Thyroid gland (tissue), 4 donors: Measurements from ENCODE around the gene MTFP1. TPM values are rescaled to one million over a fixed set of nuclear protein-coding genes. Genes with fewer than 3 reads are reported as not detected.

Experiments used
- DNase-seq, 2 donors: peaks; one replicate each; pipeline ENCODE4 v3.0.0-alpha.2; 2019
- H3K27ac ChIP-seq, 3 donors: fragments of 200-600 bp; sonication (generic); 1 replicate in 2 of 3; 2 replicates in 1 of 3; pipeline ENCODE4 v1.5.1; 2016 to 2019; ENCODE audit warnings: mild to moderate bottlenecking in 1 of 3, moderate library complexity in 1 of 3
- H3K27me3 ChIP-seq: fragments of 200-600 bp; sonication (generic); one replicate; pipeline ENCODE4 v1.5.1; 2019
- H3K36me3 ChIP-seq, 2 donors: fragments of 200-600 bp; sonication (generic); one replicate each; pipeline ENCODE4 v1.5.1; 2016 to 2019
- H3K4me1 ChIP-seq, 2 donors: fragments of 200-600 bp; sonication (generic); one replicate each; pipeline ENCODE4 v1.5.1; 2017 to 2019
- H3K4me3 ChIP-seq, 3 donors: fragments of 200-600 bp; sonication (generic); replicated peaks in 1 of 3; 1 replicate in 2 of 3; 2 replicates in 1 of 3; pipeline ENCODE4 v1.5.1; 2016; ENCODE audit warnings: mild to moderate bottlenecking in 1 of 3
- H3K9me3 ChIP-seq: fragments of 200-600 bp; sonication (generic); one replicate; pipeline ENCODE4 v1.5.1; 2017
- CTCF ChIP-seq, 6 experiments: fragments of 200-600 bp in 3 of 6; fragments of 450-650 bp in 3 of 6; sonication (generic) in 3 of 6; IDR thresholded peaks; one replicate each; pipeline ENCODE4 v1.5.1; 2016 to 2019; ENCODE audit warnings: antibody characterized with exemption in 6 of 6, mild to moderate bottlenecking in 2 of 6, inconsistent platforms in 1 of 6, moderate library complexity in 1 of 6
- POLR2A ChIP-seq, 2 donors: fragments of 450-650 bp; IDR thresholded peaks; one replicate each; pipeline ENCODE4 v1.6.1; 2017; ENCODE audit warnings: antibody characterized with exemption in 2 of 2, mild to moderate bottlenecking in 2 of 2, moderate library complexity in 1 of 2
- whole genome bisulfite sequencing, 2 donors: methylation state at CpG; one replicate each; pipeline ENCODE4 v1.1.5; 2017; 5-methylcytosine and 5-hydroxymethylcytosine counted together
- intact Hi-C: fragments of 100-400 bp; cut with DNase I; formaldehyde crosslinking; loops from one replicate; pipeline ENCODE4 v1.15.1; 2023
- total RNA-seq, 4 donors: library from RNA; depleted of rRNA; stranded (reverse); fragments of >200 nt; gene quantifications; one replicate each; pipeline ENCODE4 v1.2.3, GENCODE V29; 2016

Gene MTFP1
- total RNA-seq, 4 donors from 2014 or later: 5.8 to 25.7 (median 14.4) TPM

- DNase-seq: peak in 1 of 2 donors; percentile 14
- no peaks in the 10 kb centered on the region for H3K9me3 ChIP-seq
- peak overlapping the region; percentile 36 to 82 (median 62) for H3K4me3 ChIP-seq
- no peak for TF ChIP-seq POLR2A (IDR thresholded peaks at IDR 0.05)
- TF ChIP-seq CTCF (IDR thresholded peaks at IDR 0.05): no peak
- intact Hi-C loops: loop anchor here (5.0 kb wide), 1 partner anchor 33 kb away; no protein-coding TSS in a partner anchor
- WGBS, 2 donors: 9% methylated on average over 9 of the region's 9 CpGs
- H3K4me1 ChIP-seq: peaks cover 26 to 47% of the 10 kb centered on the region in 2 donors
- peak overlapping the region; percentile 71 to 86 (median 78) for H3K27ac ChIP-seq
- no peaks in the 10 kb centered on the region for H3K36me3 ChIP-seq
- no peaks in the 10 kb centered on the region for H3K27me3 ChIP-seq
Observed at GRCh38 chr22:30425327-30425615, 297 bp upstream of the MTFP1 start.

GRCh38 chr22:30426388-30427353 lies 1.1 kb downstream of the MTFP1 start:
- 48 to 57% methylated on average over 19 to 28 of the region's 29 CpGs for WGBS, 2 donors
- Histone ChIP-seq H3K27ac (peak overlapping the region; percentile 71 to 86 (median 78)), H3K4me3 (peak overlapping the region in 2 of 3 donors; percentile 62 to 82), H3K9me3 (no peaks in the 10 kb centered on the region), H3K27me3 (no peaks in the 10 kb centered on the region), H3K4me1 (peaks cover 25 to 38% of the 10 kb centered on the region in 2 donors), H3K36me3 (no peaks in the 10 kb centered on the region)
- intact Hi-C loops: loop anchor here (5.0 kb wide), 1 partner anchor 34 kb away; no protein-coding TSS in a partner anchor
- TF ChIP-seq CTCF (IDR thresholded peaks at IDR 0.05) (peak in 4 of 6 experiments; percentile 73 to 81 (median 79)), POLR2A (IDR thresholded peaks at IDR 0.05) (peak in 1 of 2 donors; percentile 19)
- peak; percentile 90 to 92 for DNase-seq

GRCh38 chr22:30427871-30428270 lies 2.3 kb downstream of the MTFP1 start:
- H3K4me1 ChIP-seq: peaks cover 13 to 26% of the 10 kb centered on the region in 2 donors
- no peaks in the 10 kb centered on the region for H3K9me3 ChIP-seq
- 94 to 100% methylated on average over 1 of the region's 1 CpG for WGBS, 2 donors
- TF ChIP-seq CTCF (IDR thresholded peaks at IDR 0.05) (no peak), POLR2A (IDR thresholded peaks at IDR 0.05) (no peak)
- no peaks in the 10 kb centered on the region for H3K36me3 ChIP-seq
- no peak overlapping the region for H3K27ac ChIP-seq
- H3K27me3 ChIP-seq: no peaks in the 10 kb centered on the region
- DNase-seq: no peak
- intact Hi-C loops: loop anchor here (5.0 kb wide), 1 partner anchor 36 kb away; no protein-coding TSS in a partner anchor
- no peak overlapping the region for H3K4me3 ChIP-seq

GRCh38 chr22:30429887-30430286 lies 4.3 kb downstream of the MTFP1 start:
- Histone ChIP-seq H3K27ac (no peak overlapping the region), H3K4me1 (peaks cover 5 to 16% of the 10 kb centered on the region in 2 donors), H3K9me3 (no peaks in the 10 kb centered on the region), H3K4me3 (no peak overlapping the region), H3K36me3 (no peaks in the 10 kb centered on the region), H3K27me3 (no peaks in the 10 kb centered on the region)
- intact Hi-C loops: loop anchor here (5.0 kb wide), 1 partner anchor 38 kb away; no protein-coding TSS in a partner anchor
- DNase-seq: no peak
- 51% methylated on average over 4 of the region's 4 CpGs for WGBS, 2 donors
- TF ChIP-seq POLR2A (IDR thresholded peaks at IDR 0.05): no peak
- no peak for TF ChIP-seq CTCF (IDR thresholded peaks at IDR 0.05)

- TF ChIP-seq POLR2A (IDR thresholded peaks at IDR 0.05) (no peak), CTCF (IDR thresholded peaks at IDR 0.05) (no peak)
- no peak for DNase-seq
- intact Hi-C loops: no loop called here
- no peaks in the 10 kb centered on the region for H3K27me3 ChIP-seq
- 82 to 86% methylated on average over 4 of the region's 4 CpGs for WGBS, 2 donors
- no peak overlapping the region for H3K27ac ChIP-seq
- H3K36me3 ChIP-seq: no peaks in the 10 kb centered on the region
- peaks cover 0 to 8% of the 10 kb centered on the region in 2 donors for H3K4me1 ChIP-seq
- H3K4me3 ChIP-seq: no peak overlapping the region
- no peaks in the 10 kb centered on the region for H3K9me3 ChIP-seq
Observed at GRCh38 chr22:30430933-30431332, 5.4 kb downstream of the MTFP1 start.
